Hematopoietic multipotent progenitor cell treated with erythropoietin and hydrocortisone succinate and interleukin-3 and kit ligand, for 4 days (in vitro differentiated cells): ENCODE measurements around the gene PTCH1.
A peak's percentile ranks its signal among the peaks of the same experiment; 100 is the strongest.

Experiments used
- DNase-seq: peaks from one replicate; pipeline ENCODE4 v3.0.0-alpha.2; 2015

Gene PTCH1

DNA sequence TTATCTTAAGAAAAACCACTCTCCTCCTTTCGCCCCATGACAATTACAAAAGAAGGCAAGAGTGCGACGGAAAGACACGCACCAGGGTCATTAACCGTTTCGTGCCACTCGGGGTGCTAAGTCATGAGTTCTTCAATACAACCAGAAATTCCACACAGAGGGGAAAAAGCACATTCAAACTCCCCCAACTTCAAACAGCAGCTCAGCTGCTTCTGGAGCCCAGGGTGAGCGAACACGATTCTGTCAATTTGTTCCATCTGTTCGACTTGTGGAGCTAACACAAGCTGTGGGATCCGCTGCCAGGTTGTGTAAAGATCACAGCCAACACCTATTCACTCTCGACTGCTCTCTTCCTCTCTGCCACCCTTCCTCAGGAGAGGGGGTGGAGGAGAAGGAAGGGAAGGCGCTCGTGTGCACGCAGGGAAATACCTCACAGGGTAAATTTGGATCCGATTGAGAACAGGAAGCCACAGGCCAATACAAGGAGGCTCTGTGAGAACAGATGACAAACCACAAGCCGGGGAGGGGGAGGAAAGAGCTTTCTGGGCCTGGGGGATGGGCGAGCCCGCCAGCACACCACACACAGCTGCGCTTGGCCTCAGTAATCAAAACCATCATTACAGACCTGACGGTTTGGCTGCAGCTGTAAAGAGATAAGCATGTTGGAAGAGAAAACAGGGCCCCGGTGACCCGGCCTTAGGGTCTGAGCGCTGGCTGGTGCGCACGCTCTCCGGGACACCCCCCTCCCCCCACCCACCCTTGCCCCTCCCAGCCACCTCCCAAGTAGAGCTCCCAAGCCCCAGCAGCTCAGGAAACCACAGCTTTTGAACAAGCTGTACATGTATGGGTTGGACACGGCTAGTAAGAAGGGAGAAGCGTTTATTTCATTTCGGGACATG, 54.3 kb downstream of the PTCH1 start:
- peak; percentile 98 for DNase-seq

DNA sequence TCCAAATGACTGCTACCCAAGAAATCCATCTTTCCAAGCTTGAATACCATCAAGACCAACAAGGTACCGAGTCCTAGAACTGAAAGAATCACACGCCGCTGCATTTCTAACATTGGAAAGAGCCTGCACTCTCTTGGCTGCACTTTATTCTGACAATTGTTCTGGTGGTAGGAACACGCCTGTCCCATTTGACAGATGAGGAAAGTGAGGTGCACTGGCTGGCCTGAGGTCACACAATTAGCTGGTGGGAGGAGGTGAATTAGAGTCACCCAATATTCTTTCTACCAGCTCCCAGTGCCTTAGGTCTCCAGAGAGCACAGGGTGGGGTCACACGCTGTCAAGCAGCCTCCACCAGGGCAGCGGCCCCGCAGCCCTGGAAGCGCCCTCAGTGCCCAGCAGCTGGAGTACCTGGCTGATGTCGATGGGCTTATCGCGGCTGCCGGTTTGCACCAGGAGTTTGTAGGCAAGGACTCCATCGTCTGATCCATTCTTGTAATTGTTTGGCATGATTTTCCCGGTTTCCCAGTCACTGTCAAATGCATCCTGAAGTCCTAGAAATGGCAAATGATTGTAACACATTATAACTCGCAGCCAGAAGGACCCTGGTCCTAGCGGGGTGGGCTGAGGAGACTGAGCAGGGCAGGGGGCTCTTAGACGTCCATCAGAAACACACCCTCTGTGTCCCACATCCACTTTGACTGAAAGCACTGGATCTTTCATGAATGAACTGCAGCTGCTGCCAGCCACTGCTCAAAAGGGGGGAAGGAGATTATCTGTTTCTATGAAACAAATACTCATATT, 55.1 kb downstream of the PTCH1 start:
- DNase-seq, result no peak

DNA sequence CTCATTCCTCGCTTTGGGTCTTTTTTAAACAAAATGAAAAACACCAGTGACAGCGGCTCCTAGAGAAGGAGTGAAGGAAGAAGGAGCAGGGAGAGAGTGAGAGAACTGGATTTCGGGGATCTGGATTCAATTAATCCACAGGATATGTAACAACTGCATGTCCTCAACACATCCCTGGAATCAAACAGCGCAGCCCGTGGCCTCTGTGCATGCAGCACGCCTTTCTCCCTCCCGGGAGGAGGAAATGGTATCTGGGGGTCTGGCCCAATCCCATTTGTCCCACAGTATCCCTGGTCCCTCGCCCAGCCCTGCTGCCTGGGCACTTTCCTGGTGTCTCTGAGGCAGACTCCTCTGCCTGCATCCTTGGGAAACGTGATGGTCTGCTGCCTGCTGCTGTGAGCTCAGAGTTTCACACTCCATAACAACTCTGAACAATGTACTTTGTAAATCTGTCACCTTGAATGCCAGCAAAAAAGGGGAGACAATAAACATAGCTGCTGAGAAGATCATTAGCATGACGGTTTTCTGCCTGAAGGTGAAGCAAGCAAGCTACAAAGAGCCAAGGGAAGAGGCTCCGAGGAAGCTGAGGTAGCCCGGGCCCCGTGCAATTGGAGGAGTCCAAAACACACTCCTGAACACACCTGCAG, 56.1 kb downstream of the PTCH1 start:
- no peak for DNase-seq

DNA sequence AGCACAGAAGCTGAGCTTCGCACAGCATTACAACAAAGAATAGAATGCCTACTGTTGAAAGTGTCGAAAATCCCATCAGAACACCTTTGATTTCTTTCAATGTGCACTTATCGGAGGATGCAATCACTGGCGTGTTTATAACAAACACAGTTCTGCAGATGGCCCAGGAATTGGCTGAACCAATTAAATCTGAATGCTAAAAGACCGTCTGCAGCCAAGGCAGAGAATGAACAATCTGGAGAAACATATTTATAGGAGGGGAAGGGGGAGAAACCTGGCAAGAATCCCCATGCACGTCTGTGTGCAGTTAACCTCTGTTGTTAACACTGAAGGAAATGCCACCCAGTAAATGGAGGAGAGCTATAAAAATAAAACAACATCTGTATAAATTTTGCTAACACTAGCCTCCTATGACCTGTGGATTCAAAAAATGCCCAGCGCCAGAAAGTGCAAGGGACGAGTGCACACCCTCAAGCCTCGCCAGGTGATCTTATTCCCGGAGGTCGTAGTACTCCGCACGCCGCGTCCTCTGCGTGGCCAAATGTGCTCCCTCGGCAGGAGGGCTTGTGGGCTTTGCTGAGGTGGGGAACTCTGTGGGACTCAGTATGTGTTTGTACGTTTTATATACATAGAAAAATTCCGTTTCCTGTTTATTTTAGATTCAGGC, 56.8 kb downstream of the PTCH1 start:
- no peak for DNase-seq

DNA sequence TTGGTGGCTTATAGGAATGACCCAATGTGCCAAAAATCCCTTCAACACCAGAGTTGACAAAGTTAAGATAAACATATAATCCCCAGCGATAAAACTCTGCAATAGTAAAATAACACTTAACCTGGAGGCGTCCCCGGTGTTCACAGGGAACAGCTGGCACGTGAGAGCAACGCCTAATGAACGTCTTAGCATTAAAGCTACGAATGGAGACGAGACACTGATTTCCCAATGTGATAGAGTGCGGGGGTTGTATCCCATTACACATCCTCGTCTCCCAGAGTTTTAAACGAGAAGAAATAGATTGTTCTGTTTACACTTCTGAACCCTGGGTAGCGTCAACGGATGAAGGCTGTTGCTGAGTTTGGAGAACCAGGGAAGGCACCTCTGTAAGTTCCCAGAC, 57.6 kb downstream of the PTCH1 start:
- no peak for DNase-seq

DNA sequence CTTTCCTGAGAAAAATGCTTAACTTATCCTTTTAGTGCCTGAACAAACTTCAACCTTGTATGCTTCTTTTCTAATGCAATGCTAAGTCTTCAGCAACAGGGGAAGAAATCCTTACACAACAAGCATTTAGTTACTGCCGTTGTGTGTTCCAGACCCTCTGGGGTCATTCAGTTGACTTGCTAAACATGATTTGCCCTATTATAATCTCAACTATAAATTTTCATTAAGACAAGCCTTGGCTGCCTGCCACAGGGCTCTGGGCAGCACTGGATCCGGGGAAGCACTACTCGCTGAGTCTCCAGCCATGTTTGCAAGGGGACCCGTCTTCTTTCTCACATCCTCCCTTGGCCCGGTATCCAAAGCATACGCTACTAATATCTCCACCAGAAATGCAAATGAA, 58.1 kb downstream of the PTCH1 start:
- DNase-seq, result no peak

DNA sequence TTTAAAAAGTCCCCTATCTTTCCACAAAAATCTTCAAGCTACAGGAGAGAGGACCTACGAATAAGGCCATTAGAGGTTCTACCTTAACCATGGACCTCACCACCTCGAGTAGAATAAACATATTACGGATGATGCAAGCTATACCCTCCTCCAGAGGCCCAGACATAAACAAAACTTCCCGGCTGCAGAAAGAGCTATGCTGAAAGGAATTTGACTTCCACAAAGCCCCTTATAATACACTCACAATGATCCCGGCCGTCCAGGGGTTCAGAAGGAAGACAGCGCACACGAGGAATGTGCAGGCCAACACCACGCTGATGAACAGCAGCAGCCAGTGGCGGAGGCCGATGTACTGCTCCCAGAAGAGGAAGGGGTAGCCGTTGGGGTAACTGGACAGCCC, 59.0 kb downstream of the PTCH1 start:
- DNase-seq, result no peak

DNA sequence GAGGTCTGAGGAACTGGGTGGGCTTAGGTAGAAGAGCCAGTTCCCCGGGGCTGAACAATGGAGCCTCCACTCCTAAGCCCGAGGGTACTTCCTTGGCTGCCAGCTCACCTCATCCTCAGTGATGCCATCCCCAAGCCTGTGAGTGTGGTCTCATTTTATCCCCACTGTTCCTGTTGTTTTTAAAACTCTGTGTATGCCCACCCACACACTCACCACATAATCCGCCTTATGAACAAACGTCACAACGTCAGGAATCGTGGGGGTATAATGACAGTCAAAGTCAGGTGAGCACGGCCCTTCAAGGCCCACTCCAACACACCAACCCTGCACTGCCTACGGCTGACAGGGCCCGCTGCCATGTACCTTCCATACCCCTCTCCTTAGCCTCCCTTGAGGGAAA, 61.1 kb downstream of the PTCH1 start:
- no peak for DNase-seq

DNA sequence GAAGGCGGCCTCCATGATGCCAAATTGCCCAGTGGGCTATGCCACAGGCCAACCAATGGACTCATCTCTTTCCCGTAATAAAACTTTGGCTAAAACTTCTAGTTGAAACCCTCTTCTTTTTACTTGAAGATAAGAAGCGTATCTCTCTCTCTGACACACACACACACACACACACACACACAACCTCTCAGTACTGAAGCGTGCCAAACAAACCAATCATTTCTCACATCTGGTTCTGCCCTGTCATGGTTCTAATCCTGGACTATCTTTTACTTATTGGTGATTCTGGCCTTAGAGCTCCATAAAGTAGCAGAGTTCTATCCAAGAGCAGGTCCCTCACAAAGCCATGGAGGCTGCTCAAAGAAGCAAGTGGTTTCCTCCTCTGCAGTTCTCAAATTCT, 64.6 kb downstream of the PTCH1 start:
- DNase-seq, result no peak

DNA sequence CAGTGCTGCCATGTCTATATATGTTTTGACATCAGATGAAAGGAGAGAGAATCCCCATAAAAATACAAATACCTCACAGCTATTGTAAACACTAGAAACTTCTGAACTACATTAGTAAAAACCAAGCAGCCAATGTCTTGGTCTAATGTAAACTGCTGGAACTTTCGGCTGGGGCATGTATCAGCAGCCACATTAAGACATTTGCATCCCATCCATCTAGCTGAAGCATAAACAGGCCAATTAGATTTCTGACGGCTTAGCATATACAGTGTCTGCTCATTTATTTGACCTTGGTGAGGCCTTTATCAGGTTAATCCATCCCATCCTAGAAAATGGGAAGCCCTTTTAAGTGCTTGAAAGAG, 65.7 kb downstream of the PTCH1 start:
- DNase-seq, result no peak

DNA sequence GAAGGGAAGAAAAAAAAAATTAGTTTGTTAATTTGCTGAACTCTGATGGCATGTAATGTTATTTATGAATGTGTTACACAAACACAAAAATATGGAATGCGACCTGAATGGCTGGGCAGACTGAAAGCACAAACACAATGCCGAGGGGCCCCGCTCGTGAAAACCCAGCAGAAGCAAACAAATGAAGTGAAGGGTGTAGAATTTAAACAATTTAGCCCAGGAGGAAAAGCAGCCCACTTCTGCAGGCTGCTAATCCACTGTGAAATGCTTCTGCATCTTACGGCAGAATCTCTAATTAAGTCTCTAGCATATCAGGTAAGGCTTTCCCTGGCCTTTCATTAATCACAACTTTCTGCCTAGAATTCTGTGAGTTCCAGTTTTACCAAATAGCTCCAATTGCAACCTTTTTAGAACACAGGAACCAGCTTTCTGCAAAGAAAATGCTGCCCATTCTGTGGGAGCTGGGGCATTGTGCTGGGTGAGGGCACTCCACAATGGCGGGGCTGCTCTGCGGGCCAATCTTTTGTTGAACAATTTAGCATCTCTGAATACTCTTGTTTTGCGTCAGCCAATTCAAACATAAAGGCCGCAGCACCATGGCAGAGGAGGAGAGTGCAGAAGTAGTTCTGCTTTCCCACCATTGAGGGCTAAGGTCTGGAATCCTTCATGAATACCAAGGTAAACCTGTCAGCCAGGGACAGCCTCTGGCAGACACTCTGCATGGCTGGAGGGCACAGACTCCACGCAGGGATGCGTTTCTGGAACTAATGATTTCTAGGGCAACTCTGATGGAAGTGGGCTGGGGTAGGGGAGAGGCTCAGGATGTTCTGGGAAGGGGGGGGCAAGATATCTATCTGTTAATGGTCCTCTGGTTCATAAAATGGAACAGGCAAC, 66.4 kb downstream of the PTCH1 start:
- DNase-seq, result no peak

DNA sequence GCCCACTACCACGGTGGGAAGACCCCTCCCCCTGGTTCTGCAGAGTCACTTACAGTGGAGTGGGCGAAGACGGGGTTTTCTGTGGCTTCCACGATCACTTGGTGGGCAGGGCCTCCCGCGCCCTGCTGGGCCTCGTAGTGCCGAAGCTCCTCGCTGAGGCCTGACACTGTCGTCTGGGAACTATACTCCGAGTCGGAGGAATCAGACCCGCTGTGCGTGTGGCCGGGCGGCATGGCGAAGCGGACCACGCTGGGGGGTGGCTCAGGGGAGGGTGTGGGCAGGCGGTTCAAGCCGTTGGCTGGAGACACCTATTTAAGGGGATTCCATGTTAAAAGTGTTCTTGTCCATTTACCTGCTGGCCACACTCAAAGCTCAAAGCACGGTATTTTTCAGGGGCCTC, 67.8 kb downstream of the PTCH1 start:
- no peak for DNase-seq

DNA sequence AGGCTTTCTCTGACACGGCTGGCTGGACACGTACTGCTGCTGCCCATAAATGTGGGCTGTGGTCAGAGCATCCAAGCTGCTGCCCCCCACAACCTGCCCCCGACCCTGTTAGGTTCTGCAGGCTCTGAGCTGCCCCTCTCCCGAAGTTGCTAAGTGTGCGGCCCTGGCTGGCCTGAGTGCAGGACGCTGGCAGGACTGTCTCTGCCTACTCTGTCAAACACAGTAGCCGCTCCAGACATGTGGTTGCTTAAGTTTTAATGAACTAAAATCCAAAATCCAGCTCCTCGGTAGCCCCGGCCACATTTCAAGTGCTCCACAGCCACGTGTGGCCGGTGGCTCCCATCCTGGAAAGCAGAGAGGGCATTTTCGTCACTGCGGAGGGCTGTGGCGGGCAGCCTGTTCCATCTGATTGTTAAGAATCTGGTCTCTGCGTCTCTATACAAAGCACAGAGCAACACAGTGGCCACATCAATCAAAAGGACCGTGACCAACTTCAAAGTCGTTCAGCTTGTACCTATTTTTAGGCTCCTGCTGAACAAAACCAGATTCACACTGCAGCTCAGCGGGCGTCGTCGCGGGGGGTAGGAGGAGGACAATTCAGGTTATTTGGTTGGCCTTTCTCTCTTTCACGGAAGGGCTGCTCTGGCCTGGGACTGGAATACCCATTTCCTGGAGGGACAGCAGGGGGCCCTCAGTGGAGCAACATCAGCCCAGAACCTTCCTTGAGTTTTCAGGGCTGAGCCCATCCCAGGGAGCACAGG, 68.9 kb downstream of the PTCH1 start:
- DNase-seq, result no peak

DNA sequence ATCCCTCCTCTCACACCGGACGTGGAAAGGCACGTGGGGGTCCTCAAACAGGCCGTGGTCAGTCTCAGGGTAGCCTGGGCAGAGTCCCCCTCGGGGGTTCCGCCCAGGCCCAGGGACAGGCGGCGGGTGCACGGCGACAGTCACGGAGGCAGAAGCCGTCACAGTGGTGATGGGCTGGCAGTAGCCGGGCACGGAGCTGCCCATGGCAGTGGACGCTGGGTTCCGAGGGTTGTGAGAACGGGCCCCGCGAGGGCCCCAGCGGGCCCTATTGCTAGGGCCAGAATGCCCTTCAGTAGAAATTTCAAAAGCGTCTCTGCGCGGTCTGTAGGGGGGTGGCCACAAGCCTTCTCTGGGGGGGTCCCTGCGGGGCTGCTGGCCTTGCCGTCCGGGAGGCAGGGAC, 69.8 kb downstream of the PTCH1 start:
- no peak for DNase-seq

DNA sequence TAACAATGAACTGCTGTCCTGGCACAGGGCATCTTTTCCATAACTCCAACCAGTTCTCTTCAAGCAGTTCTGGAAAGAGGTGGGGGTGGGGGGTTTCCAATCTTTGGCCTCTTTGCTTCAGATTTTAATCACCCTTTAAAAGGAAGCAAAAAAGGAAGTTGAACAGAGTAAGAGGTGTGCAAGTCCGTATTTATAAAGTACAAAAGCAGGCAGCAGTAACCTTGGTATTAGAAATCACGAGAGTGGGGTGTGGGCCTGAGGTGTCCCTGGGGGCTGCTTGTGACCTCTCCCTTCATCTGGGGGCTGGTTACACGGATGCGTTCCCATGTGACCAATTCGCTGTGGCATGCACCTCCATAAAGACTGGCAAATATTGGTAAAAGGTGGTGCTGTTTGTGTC, 70.5 kb downstream of the PTCH1 start:
- DNase-seq, result no peak

DNA sequence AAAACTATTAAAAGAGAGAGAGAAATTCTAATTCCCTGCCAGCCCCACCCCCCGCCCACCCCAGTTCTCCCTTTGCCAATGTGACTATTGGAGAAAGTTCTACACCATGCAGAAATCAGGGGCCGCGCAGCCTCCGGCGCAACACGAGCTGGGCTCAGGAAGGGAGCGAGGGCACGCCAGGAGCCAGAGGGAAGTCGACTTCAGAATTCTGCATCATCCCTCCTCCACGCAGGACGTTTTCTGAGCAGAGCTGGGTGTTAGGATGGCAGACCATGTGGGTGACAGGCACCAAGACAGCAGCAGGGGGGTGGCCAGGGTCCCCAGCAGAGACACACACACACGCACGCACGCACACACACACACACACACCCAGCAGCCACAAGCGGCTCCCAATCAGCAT, 72.6 kb downstream of the PTCH1 start:
- no peak for DNase-seq

DNA sequence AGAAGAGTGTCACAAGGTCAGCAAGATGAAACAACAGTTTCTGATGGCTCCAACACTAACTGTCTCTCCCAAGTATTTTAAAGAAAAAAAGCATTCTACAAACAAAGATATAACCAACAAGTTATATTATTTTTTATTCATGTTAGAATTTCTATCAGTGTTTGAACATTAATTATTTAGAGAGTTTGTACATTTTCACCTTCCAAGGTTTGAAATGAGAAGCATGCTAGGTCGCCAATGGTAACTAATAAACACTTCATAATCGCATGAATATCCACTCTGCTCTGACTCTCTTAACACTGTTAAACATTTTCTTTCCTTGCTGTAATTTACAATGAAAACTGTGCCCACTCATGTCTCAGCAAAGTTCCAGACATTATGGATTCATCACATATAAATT, 73.5 kb downstream of the PTCH1 start:
- no peak for DNase-seq

DNA sequence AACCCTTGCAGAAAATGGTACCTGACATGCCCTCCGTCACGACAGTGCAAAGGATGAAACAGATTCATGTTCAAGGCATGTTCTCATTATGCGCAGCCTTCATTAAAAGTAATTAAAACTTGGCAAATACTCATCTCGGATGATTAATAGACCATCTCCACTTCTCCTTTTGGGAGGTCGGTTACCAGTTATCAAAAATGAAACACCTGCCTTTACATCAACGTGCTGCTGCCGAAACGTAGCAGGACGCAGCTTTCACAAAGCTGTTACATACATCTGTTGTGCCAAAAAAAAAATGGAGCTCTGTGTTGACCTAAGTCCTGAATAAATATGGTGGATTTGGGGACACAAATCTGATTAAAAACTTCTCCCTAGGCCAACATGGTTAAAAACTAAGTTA, 75.7 kb downstream of the PTCH1 start:
- DNase-seq, result no peak

DNA sequence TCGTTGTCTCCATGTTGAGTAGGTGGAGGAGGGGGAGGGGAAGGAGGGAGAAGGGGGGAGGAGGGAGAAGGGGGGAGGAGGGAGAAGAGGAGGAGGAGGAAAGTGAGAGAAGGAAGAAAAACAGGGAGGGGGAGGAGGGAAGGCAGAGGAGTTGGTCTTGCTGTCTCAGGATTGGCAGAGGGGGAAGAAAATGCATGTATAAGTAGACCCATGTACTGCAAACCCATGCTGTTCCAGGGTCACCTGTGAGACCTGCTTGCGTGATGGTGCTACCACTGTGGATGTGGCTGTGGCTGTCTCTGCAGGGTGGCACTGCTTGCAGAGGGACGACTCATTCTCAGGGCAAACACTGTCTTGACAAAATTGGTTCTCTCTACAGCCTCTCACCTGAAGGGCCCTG, 76.3 kb downstream of the PTCH1 start:
- DNase-seq, result no peak

DNA sequence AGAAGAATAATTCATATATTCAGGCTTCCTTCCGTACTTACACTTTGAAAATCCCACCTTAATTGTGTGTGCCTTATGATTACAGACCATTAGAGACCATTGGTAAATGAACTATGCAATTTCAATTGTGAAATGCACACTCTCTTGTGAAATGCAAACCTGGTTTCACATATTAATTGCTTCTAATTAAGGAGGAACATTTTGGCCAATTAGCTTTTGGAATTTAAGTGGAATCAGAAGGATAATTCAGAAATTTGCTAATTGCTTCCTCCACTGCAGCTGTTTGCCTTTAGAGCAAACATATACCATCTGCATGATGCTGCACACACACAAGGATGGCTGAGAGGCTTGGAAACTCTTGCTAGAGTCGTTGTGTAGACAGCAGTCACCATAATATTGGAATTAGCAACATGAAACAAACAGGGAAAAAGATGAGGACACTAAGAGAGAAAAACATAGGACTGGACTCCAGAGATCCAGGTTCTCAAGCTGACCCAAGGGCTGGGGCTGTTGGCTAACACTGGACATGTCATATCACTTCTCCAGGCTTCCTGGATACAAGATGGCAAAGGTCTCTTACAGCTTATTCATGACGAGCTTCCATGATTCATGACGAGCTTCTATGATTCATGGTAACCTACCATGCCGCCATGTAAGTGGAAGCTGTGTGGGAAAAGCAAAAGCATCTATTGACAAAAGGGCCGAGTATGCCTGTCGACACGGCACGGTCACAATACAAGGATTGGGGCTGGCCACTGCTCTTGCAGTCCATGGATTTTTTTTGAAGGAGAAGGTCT, 78.0 kb downstream of the PTCH1 start:
- DNase-seq, result no peak

DNA sequence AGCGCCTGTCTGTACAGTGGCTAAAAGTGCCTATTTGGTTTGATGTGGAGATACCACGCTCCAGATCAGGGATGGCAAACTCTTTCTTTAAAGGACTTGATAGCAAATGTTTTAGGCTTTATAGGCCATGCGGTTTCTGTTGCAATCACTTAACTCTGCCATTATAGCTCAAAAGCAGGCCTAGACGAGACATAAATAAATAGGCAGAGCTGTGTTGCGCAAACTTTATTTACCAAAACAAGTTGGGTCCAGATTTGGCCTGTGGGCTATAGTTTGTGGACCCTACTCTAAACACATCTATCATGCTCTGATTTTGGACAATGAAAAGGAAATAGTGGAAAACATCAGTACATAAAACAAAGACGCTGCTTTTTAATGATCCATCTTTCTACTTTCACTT, 79.2 kb downstream of the PTCH1 start:
- DNase-seq, result no peak
